SKM-1 (cell line): Measurements from ENCODE around the gene HPN.
"Not testable (repeated sequence)": the region's sequence is repeated elsewhere in the genome, so short reads cannot be mapped to it uniquely, and the experiment has no call there.

Experiments used
- DNase-seq: peaks from one replicate; lab custom pipeline; 2025; ENCODE audit not compliant: unreplicated experiment; lab: John Stamatoyannopoulos, UW

The HPN gene

GRCh38 chr19:35042056-35042730, 672 bp downstream of the HPN start:
- no peak for DNase-seq

DNA sequence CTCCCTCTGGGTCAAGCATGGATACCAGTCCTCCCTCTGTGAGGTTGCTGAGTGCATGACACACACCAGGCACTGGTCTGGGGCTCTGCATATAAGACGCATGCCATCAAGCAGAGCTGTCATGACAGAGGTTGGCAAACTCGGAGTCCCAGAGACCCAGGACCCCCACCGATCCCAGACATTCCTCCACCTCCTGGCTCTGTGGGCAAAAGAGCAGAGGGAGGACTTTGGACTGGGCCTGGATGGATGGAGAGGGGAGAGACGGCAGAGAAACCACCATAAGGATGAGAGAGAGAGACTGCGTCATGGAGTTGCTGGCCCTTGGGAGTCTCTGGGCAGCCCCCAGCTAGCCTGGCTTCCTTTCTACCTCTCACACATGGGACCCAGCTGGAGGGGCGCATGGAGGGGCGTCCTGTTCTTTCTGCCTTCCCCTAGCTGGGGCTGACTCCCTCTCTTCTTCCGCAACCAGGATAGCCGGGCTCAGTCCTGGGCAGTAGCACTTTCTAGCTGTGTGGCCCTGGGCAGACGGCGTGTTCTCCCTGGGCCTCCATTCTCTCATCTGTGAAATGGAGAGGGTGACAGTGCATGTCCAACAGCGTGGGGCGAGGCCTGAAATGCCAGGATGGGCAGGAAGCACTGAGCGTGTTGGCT, 1.6 kb downstream of the HPN start:
- no peak for DNase-seq

GRCh38 chr19:35043906-35044305, 2.4 kb downstream of the HPN start:
- DNase-seq, result no peak

- no peak for DNase-seq
These were observed 3.0 kb downstream of the HPN start for GRCh38 chr19:35044317-35045117.

DNA sequence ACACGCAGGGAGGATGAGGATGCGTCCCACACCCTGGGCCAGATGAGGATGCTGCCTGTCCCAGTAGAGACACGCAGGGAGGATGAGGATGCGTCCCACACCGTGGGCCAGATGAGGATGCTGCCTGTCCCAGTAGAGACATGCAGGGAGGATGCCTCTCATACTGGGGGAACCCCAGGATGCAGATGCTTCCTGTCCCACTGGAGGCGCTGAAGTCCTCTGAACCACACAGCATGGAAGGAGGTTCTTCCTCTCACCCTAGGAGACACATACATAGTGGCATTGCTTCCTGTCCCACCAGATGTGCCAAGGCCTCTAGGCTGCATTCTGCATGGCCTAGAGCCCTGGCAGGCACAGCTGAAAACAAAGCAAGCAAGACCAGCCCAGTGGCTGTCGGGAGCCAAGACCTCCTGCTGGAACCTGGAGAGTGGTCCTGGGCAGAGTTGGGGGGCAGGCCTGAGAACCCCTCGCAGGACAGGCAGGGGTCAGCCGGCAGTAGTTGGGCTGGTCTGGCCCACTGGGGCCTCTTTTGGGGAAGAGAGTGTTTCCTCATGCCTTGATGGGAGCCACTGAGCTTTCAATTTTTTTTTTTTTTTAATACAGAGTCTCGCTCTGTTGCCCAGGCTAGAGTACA, 4.3 kb downstream of the HPN start:
- peak; percentile 33 for DNase-seq

- no peak for DNase-seq
These were observed 4.9 kb downstream of the HPN start for GRCh38 chr19:35046461-35046860.

GRCh38 chr19:35048911-35049411, 7.4 kb downstream of the HPN start:
- no peak for DNase-seq

- no peak for DNase-seq
These were observed 7.9 kb downstream of the HPN start for GRCh38 chr19:35049456-35049855.

DNA sequence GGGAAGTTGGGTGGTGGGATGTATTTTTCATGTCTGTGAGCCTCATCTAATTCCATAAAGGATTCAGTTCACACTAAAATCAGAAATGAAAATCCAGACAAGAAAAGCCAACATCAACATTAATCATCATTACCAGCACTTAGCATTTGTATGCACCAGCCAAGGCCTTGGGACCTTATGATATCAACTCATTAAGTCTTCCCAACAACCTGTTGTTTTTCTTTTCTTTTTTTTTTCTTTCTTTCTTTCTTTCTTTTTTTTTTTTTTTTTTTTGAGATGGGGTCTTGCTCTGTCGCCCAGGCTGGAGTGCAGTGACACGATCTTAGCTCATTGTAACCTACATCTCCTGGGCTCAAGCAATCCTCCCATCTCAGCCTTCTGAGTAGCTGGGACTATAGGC, 9.1 kb downstream of the HPN start:
- not testable (repeated sequence) for DNase-seq

DNA sequence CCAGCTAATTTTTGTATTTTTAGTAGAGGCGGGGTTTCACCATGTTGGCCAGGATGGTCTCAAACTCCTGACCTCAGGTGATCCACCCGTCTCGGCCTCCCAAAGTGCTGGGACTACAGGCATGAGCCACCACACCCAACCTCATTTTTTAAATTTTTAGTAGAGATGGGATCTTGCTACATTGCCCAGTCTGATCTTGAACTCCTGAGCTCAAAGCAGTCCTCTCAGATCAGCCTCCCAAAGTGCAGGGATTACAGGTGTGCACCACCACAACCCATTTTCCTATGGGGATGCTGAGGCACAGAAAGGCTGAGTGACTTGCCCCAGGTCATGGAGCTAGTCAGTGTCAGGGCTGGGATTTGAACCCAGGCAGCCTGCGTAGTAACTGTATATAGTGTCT, 9.7 kb downstream of the HPN start:
- not testable (repeated sequence) for DNase-seq

DNA sequence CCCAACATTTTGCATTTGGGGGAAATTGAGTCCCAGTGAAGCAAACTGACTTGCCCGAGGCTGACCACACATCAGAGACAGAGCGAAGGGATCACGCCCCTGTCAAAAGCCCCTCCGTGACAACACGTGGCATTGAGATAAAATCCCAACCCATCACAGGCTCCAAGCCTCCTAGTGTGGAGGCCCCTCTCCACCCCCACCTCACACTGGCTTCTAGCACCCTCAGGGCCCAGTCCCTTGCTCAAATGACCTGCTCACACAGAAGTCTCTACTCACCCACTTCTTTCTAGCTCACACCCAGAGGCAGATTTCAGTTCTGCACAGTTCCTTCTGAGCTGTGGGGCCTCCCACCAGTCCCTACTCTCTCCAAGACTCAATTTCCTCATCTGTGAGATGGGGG, 10.3 kb downstream of the HPN start:
- no peak for DNase-seq

DNA sequence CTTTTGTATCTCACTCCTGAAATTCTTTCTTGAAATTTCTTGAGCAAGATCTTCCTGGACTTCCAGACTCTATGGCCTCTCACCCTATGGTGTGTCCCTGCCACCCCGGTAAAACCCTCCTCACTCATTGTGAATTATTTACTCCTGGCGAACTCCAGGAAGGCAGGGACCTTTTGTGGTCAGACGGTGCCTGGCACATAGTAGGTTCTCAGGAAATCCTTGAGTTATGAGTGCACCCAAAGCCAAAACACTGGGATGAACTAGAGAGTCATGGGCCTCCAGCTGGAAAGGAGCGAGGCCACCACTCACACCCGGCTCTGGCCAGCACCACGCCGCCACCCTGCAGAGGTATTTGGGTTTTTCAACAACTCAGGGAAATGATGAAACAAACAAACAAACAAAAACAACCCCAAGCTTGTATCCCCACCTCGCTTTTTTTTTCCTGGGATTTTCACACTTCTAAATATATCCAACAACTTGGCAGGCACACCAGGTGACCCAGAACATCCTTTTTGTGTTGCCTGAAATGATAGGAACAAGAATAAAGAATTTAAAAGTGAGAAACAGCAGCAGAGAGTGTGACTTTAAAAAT, 11.2 kb downstream of the HPN start:
- no peak for DNase-seq

DNA sequence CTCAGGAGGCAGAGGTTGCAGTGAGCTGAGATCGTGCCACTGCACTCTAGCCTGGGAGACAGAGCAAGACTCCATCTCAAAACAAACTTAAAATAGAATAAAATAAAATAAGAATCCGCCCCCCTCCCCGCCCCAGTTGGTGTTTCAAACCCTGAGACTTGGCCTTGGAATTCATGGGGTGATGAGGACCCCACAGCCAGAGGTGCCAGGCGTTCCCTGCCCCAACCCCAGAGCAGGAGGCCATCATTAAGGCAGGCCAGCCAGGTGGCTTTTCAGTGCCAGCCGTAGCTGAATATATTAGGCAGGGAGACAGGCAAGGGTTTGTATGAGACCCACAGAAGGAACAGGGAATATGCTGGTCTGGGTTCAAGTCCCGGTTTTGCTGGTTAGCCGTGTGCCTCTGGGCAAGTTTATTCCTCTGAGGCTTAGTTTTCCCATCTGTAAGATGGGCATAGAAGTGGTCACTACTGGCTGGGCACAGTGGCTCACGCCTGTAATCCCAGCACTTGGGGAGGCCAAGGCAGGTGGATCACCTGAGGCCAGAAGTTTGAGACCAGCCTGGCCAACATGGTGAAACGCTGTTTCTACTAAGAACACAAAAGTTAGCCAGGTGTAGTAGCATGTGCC, 12.3 kb downstream of the HPN start:
- no peak for DNase-seq

DNA sequence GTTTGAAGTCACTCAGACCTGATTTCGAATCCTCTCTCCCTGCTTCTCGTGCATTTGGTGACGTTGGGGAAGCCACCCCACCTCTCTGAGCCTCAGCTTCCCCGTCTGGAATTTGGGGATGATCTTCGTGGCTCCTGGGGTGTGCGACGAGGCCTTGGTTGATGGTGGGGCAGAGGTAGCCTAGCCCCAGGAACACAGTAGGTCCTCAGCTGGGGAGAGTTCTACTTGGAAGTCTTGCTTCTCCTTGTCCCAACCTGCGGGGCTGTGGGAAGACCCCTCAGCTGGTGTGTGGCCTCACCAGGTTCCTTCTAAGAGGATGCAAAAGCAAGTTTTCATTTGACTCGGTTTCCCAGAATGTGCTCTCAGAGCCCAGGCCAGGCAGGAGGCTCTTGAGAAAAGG, 13.1 kb downstream of the HPN start:
- no peak for DNase-seq

GRCh38 chr19:35055715-35056179, 14.2 kb downstream of the HPN start:
- DNase-seq, result no peak

DNA sequence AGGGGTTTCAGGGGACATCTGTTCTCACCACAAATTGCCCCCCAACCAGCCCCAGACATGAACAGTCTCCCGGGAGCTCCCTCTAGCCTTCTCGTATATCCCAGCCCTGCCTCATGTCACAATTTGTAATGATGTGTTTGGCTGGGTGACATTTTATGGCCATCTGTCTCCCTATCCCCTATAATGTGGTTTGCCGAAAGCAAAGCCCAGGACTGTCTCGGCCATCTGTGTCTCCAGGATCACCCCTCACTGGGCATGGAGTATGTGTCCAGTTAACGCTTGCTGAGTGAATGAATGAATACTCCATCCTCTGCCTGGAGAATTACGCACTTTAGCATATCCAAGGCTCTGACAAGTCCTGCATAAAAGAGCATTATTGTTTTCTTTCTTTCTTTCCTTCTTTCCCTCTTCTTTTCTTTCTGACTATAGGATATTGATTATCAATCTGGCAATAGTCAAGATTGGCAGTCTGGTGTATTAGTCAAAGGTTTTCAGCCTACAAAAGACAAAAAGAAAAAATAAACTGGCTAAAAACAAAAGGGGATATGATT, 15.1 kb downstream of the HPN start:
- DNase-seq, result no peak

GRCh38 chr19:35058370-35058769, 16.8 kb downstream of the HPN start:
- no peak for DNase-seq

DNA sequence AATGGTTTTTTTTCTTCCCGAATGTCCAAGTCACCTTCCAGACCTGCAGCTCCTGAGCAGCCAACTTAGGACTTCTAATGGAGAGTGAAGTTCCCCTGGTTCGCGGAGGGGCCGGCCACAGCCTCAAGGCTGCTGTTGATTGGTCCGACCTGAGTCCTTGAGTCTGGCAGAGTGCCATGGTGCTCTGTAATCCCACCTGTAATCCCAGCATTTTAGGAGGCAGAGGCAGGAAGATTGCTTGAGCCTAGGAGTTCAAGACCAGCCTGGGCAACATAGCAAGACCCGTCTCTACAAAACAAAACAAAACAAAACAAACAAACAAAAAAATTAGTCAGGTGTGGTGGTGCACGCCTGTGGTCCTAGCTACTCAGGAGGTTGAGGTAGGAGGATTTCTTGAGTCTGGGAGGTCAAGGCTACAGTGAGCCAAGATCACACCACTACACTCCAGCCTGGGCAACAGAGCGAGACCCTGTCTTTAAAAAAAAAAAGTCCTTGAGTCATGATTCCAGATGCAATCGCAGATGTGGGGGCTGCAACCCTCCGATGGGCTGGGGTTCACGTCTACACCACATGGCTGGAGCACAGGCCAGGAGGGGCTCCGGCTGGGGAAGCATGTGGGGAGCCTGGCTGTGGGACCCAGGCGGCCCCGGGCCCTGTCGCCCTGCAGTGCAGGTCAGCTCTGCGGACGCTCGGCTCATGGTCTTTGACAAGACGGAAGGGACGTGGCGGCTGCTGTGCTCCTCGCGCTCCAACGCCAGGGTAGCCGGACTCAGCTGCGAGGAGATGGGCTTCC, 17.7 kb downstream of the HPN start:
- DNase-seq, result no peak

DNA sequence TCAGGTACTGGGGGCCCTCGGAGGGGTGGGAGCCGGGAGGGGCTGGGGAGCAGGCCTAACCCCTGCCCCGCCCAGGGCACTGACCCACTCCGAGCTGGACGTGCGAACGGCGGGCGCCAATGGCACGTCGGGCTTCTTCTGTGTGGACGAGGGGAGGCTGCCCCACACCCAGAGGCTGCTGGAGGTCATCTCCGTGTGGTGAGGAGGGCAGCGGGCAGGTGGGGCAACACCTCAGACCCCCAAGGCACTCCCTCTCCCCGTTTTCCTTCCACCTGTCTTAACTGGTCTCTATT, 18.2 kb downstream of the HPN start:
- DNase-seq, result no peak
